HG03139 (cell line): ENCODE results near the gene SND1.

Experiments used
- ATAC-seq: cut with Tn5 transposase; IDR thresholded peaks from one replicate; pipeline ENCODE4 v1.9.1; 2021; ENCODE audit not compliant: unreplicated experiment

The SND1 gene

DNA sequence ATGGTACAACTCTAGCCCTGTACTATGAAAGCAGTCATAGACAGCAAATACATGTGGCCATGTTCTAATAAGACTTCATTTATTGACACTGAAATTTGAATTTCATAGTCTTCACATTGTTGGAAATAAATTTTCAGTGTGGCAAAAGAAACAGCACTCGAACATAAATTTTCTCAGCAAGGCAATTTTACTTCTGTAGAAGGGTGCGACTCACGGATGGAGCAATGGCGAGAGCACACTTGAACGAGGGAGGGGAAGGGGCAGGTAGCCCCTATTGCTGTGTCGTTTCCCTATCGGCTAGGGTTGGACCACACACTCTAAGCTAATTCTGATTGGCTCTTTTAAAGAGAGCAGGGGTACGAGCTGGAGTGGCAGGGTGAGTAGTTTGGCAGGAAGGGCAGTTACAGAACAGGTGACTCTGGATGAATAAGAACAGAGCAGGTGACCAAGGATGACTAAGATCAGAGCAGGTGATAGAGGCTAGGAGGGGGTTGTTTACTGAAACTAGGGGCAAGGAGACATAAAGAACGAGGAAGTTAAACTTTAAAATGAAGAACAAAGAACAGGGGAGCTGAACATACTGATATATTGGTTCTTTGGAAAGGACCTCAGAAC lies 327.2 kb downstream of the SND1 start:
- no peak for ATAC-seq

DNA sequence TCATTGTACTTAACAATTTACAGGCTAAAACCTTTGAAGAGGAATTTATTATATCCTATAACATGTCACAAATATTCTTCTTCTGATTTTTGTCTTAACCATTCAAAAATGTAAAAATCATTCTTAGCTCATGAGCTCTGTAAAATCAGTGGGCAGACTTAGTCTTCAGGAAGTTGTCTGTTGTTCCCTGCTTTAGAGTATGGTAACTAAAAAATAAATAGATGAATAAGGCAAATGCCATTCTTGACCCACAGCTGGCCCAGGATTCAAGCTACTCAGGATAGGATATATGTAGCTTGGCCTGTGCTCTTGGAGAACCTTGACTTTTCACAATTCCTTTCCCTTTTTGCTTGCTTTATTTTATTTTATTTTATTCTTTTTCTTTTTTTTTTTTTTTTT lies 327.7 kb downstream of the SND1 start:
- ATAC-seq: no peak

DNA sequence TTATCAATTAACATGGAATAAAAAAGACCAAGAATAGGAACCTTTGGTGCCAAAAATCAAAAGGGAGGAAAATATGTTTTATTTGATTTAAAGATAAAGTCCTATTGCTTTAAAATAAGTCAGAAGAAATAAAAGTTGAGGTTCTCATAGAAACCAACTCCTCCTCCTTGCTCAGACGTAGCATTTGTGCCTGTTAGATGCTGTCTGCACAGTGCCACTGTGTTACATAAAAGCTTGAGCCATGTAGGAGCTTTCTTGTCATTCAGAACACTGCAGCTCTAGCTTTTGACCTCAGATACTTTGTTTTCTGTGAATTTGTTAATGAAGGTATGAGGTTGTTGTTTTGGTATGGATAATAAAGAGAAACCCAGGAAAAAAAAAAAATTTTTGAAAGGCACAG lies 328.9 kb downstream of the SND1 start:
- ATAC-seq: no peak

DNA sequence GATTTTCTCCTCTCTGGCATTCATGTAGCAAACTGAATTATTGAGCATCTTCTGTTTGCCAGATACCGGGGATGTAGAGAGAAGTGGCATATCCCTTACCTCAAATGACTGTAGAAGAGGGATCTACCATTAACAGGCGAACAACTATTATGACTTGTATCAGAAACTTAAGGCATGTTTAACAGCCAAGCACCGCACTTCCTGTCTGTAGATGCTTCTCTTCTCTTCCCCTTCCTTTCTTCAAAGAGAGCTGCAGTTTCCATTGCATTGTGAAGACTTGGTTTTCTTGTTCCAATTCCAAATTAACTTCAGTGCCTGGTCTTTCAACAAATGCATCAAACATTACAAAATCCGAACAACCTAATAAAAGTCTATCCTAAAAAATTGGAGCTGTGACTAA lies 330.0 kb downstream of the SND1 start:
- no peak for ATAC-seq

DNA sequence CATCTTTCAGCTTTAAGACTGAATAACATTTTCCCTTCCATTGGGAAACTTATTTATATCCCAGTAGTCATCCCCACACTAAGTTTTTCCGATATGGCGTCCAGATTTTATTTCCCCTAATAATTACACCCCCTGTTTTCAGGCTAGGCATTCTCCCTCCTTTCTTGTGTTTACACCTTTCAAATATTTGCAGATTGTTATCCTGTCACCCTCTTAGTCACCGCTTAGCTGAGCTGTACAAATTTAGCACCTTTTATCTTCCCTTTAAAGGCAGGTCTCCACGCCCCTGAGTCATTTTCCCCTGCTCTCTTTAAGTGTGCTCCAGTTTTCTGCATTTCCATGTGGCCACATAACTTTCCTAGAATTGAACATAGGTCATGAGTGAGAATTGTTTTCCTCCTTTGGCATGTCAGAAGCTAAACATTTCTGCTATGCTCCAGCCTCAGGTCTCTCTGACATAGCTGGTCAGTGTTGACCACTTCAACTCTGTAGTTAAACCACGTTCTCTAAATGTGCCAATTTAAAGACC lies 331.9 kb downstream of the SND1 start:
- ATAC-seq: no peak

DNA sequence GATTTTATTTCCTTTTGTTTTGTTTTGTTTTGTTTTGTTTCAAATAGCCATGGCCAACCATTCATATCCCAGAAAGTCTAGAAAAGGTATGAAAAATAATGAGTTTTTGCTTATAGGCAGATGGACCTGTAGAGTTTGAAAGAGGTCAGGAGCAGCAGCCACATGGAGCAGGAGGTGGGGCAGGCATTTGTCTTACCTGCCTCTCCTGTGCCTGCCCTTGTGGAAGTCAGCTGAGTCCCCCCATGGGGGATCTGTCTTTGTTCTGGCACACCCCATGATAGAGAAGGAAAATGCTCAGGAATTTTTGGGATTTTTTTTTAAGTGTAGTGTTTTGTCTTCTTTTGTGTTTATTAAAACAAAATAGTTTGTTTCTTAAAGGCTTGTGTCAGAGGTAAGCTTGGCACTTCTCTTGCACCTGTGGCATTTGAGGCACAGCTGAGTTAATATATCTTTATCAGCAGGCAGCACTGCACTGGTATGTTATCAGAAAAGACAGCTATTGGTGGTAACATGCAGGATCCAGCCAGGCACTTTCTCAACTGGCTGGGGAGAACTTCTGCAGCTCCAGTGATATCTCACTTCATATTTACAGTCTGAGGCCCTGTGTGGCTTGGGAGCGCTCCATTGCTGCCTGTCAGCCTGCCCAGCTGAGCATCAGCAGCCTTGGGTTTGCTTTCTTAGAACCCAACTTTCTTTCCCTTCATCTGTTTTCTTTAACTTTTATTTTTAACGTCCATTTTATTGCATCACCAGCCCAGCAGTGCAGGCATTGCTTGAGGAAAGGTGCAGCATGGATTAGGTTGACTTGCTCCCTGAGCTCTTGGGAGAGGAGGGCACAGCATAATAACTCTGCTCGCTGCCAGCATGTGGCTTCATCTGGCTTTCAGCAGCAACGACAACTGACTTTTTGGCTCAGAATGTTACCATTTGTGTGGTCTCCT lies 334.9 kb downstream of the SND1 start:
- no peak for ATAC-seq

DNA sequence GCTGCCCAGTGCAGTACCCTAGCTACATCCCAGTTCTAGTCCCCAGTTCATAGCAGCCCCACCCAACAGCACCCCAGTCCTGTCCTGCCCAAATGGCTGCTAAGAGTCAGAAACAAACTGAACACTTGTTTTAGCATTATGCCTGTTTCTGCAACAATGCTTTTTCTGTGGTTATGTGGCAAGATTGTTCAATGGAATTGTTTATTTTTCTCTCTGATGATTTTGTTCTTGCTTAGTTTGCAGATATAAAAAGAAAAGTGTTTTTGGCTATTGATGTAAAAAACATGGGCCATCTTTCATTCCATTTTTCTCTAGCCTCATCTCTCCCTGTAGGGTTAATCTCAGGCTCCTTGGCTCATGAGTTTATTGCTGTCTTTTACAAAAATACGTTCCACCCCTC lies 336.8 kb downstream of the SND1 start:
- no peak for ATAC-seq

DNA sequence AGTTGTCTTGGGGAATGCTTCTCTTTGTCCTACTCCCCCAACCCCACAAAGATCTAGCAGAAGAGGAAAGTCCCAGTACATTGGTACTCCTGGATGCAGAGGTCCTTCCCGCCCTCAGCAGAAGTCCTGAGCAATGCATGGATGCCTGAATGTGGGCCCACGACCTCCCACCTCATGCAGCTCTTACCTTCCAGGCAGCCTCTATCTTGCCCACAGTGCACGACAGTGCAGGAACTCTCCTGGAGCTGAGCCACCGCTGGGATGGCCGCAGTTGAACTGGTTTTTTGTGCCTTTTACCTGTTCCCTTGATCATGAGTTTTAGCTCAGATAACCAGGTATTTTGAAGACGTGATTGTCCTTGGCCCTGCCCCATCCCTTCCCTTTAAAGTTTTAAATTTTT lies 341.3 kb downstream of the SND1 start:
- ATAC-seq: no peak

DNA sequence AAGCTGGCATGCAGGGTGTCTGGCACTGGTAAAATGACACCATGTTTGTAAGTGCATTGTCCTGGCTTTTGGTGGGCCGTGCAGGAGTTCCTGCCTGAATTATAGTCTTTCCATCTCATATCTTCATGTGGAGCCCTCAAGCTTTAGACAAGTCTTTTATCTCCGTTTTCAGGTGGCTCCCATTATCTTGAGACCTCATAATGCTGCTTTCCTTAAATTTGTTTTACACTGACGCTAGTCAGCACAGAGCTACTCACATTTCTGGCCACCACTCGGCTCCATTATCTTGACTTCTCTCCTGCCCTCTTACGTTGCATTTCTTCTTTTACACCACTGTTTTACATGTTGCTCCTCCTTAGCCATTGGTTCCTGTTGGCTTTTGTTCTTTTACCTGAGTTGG lies 342.0 kb downstream of the SND1 start:
- ATAC-seq: no peak

DNA sequence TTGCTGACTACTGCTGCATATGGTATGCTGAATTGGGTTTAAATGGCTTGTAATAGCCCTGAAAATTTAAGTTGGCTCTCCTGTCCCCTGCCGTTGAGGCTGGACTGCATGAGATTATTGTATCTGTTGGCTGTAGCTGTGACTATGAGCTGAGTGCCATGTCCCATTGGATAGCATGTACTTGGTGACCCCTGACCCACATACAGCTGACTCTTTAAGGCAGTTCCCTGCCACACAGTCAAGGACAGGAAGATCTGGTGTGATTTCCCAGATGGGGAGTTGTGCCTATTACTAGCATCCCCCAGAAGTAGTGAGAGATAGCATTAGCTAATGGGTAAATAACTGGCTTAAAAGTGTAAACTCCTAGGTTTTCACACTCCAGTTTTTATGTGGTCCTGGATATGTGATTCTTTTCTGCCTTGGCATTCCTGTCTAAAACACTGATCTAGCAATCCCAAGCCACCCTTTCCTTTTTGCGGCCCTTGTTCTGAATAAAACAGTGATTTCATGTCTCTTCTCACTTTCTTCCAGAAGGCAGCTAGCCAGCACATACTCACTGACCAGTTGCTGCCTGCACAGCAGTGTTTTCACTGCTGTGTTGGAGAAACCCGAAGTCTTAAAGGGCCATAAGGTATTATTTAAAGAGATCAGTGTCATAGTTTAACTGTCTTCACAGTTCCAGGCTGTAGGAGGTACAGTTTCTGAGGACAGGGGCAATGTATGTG lies 343.3 kb downstream of the SND1 start:
- no peak for ATAC-seq

DNA sequence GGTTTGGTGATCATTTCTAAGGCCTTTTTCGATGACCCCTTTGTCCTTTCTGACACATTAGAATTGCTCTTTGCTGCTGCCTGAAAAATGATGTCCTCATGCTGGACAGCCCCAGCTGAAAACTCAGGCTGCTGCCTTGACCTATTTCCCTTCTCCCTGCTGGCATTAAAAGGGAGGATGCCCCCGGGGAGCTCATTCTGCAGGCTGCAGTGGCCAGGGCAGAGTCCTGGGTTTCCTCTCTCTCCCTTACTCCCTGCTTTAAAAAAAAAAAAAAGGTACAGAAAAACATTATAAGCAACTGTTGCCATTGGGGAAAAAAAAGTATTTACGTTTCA lies 343.9 kb downstream of the SND1 start:
- ATAC-seq: no peak

DNA sequence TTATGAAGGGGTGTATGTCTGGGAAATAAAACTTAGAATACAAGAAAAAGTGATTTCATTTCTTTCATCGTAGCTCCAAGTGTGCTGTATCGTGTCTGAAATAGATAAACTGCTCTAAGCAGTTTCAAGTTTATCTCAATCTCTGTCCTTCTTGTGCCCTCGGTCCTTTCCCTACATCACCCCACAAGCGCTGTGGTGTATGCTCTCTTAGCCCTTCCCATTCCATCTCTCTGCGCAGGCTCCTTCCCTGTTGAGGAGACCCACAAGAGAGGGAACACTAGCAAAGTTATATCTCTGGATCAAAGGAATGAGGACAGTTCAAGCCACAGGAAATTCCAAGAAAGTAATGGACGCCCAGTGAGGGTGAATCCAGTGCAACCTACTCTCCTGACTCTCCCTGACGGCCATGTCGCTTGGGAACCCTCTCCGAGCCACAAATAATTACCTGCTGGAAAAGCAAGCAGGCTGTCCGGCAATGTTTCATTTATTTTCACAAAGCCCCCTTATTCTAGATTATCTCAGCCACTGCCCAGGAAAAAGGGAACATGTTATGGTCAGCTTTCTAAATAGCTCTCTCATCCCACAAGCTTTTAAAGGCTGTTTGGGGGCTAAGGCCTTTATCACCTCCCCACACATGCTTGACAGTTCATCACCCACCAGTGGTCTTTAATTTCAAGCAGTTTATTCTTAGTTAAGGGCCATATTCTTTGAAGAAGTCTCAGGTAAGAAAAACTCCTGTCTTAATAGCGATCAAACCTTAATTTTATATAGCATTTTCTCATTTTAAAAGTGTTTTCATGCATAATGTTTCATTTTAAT lies 344.5 kb downstream of the SND1 start:
- no peak for ATAC-seq

DNA sequence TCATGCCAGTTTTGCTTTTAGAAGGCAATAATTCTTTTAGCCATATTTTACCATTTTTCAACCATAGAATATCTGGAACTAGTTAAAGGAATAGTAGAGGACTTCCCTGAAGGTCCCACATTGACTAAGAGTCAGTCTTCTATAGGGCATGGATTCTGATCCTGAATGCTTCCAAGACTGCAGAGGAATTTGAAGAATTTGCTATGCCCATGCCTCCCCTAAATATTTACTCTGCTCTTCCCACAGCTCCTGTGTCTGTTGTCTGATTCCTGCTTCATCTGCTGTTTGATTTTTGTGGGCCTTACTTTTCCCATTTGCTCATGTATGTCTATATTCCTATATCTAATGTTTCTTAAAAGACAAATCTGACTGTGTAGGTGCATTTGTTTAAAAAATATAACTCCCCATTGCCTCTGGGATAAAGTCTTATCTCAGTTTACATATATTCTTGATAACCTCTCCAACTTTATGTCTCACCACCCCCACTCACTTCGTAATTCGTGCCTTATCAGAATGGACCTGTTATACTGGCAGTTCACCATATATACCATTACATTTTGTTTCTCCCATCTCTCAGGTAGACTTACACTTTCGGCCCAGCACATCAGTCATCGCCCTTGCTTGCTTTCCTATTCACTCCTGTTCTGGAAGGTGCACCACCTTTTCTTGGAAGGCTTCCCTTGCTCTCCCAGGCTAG lies 345.4 kb downstream of the SND1 start:
- ATAC-seq: no peak

DNA sequence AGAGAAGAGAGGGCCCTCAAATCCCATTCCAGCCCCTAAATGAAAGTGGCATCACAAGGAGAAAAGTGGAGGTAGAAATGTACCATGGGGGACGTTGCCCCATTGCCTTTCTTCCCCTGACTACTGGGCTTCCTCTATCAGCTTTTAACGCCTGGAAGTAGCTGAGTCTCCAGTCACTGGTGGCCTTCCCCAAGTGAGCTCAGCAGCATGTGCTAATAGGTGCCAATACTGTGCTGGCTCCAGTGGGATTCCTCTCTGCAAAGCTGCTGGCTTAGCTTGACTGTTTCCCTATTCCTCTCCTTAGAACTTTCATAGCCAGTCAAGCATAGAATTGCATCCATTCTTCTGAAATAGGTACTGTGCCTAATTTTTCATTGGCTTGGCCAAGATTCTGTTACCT lies 346.7 kb downstream of the SND1 start:
- ATAC-seq: no peak

DNA sequence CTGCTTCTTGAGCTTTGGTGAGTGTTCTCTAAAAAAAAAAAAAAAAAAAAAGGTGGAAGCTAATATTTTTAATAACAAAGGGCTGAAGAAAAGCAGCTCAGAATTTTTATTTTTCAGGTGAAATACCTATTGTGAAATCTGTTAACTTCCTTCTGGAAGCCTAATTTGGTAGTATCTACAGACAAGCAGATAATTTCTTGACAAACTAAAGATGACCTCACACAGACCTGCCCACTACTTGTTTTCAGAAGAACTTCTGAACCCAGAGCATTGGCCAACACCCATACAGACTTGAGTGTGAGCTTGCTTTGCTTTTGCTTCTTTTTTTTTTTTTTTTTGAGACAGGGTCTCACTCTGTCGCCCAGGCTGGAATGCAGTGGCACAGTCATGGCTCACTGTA lies 348.1 kb downstream of the SND1 start:
- no peak for ATAC-seq

DNA sequence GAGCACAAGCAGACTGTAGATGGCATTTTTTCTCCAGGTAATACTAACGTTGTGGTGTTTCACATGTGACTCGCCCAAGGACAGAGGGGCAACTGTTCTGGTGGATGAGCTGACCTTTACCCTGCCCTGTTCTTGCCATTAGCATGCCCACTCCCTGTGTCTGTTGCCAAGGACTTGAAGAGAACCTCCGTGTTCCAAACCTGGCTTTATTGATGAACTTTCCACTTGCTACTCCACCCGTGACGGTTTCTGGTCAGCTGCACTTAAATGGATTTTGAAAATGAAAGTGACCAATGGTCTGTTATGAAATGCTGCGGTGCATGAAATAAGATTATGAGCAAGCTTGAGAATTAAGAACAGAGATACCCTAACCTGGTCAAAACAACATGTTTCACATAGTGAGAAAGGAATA lies 348.9 kb downstream of the SND1 start:
- ATAC-seq: no peak

DNA sequence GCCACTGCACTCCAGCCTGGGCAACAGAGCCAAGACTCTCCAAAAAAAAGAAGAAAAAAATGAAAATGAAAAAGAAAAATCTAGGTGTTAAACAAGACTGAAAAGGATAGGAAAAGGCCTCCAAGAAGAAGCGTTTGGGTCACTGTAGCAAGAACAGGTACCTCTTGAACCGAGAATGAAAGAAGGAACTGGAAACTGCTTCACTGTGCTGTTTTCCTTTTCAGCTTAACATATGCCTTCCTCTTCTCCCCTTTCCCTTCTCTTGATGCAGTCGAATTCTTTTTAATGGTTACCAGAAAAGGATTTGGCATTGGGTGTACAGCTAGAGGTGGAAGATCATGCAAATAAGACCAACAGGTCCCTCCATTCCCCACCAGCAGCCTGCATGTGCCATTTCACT lies 351.2 kb downstream of the SND1 start:
- ATAC-seq: peak; percentile 65

DNA sequence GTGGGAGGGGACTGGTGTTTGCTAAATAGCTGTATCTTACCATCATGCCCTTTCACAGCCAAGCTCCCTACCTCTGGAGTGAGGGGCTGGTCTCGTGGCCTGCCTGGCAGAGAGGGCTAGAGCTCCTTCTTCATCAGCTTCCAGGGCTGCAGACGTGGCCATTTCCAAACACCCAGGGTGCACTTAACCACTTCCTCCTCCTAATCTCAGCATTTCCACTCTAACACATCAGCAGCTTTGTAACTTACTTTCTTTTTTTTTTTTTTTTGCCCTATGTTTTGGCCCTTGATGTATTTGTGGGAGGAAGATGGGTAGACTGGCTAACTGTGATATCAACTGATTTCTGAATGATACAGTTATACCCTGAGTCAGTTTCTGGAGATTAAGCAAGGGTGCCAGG lies 351.8 kb downstream of the SND1 start:
- ATAC-seq: no peak

DNA sequence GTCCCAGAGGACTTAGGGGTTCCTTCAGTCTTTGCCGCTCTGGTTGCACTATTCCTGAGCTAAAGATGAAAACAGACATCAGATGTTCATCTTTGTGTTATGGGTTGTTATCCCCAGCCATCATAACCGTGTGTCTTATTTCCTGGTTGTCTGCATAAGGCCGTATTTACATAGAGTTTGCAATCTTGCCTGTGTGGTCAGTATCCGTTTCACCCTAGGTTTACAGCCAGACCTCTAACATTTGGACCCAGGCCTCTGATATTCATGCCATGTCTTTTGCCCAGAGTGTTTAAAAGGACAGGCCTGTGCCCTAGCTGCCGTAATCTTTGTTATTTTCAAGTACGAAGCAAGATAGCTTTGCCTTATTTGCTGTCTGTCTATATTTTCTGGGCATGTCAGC lies 352.6 kb downstream of the SND1 start:
- no peak for ATAC-seq

DNA sequence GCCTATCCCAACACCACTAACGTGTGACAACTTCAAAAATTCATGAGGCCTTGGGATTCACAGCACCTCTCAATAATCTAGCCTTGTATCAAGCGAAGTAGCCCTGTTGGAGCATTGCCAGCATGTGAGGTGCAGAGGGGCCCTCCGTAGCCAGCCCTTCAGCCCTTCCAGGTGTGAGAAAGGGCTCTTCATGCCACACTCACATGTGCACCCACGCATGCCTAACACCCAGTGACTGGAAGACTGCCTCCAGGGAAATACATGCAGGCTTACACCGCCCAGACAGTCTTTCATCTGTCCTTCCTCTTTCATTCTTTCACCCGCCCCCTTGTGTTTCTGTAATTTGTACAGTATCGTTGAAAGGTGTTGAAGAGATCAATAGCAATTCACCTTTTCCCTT lies 353.1 kb downstream of the SND1 start:
- no peak for ATAC-seq
